Mammary epithelial cell (primary cell): Measurements from ENCODE around the gene RNF41.
A peak's percentile ranks its signal among the peaks of the same experiment; 100 is the strongest.

Source experiments
- EZH2 ChIP-seq: IDR thresholded peaks from 2 replicates; pipeline ENCODE4 v1.6.1; 2012; ENCODE audit warnings: low read length, inconsistent platforms, borderline replicate concordance
- TF ChIP-seq, protein P1 (sequence below), 2 donors: IDR thresholded peaks in 1 of 2; conservative IDR thresholded peaks in 1 of 2; 2 replicates each; pipeline ENCODE4 v1.5.1; 2011 to 2012; ENCODE audit warnings: inconsistent platforms in 2 of 2, low read length in 2 of 2, mild to moderate bottlenecking in 2 of 2, control low read depth in 1 of 2, low read depth in 1 of 2; ENCODE audit not compliant: insufficient read depth in 1 of 2; ENCODE audit errors: extremely low read depth in 1 of 2

- TF ChIP-seq EZH2 = no peak
- TF ChIP-seq, protein P1, sequence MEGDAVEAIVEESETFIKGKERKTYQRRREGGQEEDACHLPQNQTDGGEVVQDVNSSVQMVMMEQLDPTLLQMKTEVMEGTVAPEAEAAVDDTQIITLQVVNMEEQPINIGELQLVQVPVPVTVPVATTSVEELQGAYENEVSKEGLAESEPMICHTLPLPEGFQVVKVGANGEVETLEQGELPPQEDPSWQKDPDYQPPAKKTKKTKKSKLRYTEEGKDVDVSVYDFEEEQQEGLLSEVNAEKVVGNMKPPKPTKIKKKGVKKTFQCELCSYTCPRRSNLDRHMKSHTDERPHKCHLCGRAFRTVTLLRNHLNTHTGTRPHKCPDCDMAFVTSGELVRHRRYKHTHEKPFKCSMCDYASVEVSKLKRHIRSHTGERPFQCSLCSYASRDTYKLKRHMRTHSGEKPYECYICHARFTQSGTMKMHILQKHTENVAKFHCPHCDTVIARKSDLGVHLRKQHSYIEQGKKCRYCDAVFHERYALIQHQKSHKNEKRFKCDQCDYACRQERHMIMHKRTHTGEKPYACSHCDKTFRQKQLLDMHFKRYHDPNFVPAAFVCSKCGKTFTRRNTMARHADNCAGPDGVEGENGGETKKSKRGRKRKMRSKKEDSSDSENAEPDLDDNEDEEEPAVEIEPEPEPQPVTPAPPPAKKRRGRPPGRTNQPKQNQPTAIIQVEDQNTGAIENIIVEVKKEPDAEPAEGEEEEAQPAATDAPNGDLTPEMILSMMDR (conservative IDR thresholded peaks at IDR 0.05 in 1 of 2, IDR thresholded peaks at IDR 0.05 in 1 of 2; ENCODE audit: extremely low read depth in 1 of 2, insufficient read depth in 1 of 2, low read depth in 1 of 2, low read length in 2 of 2) = peak in 1 of 2 donors; percentile 6
Observed at GRCh38 chr12:56256326-56256960, 34.7 kb upstream of the RNF41 start.
